IMR-90 (cell line): ENCODE data around the gene LYPD6B. TPM values are rescaled to one million over a fixed set of nuclear protein-coding genes. Genes with fewer than 3 reads are reported as not detected.

Source experiments
- ATAC-seq: fragments of 200-7000 bp; cut with Tn5 transposase; 2 replicates; pipeline ENCODE4 v1.9.1; 2020; ENCODE audit warnings: low read depth, mild to moderate bottlenecking, moderate library complexity
- BruUV-seq: library from RNA; stranded (reverse); fragments of 400-500 nt; replicated peaks from 2 replicates; lab custom pipeline; 2021; lab: Mats Ljungman, UMichigan
- CTCF ChIA-PET: fragments of 300-600 bp; formaldehyde crosslinking; extraction: SDS; loops from one replicate; lab custom pipeline; 2021; ENCODE audit warnings: antibody characterized with exemption; lab: Yijun Ruan, JAX
- POLR2A ChIA-PET: fragments of 300-600 bp; sonication (Branson Sonifier 250); formaldehyde crosslinking; loops from one replicate; lab custom pipeline; 2022; ENCODE audit warnings: antibody characterized with exemption; ENCODE audit not compliant: unreplicated experiment; lab: Charles Lee
- DNase-seq: peaks from one replicate; pipeline ENCODE4 v3.0.0; 2013
- H2AFZ ChIP-seq: replicated peaks from 2 replicates; pipeline ENCODE3; 2013; ENCODE audit warnings: low read length, mild to moderate bottlenecking; ENCODE audit not compliant: poor library complexity
- H2AK5ac ChIP-seq: 2 replicates; pipeline ENCODE4 v1.6.1; 2013; ENCODE audit warnings: low read depth, low read length, inconsistent platforms
- H2AK9ac ChIP-seq: replicated peaks from 2 replicates; pipeline ENCODE3; 2013; ENCODE audit warnings: mild to moderate bottlenecking, low read depth, low read length, moderate library complexity; ENCODE audit not compliant: poor library complexity
- H2BK120ac ChIP-seq: 2 replicates; pipeline ENCODE4 v1.6.1; 2013; ENCODE audit warnings: low read depth, low read length, inconsistent platforms
- H2BK15ac ChIP-seq: 3 replicates; pipeline ENCODE4 v1.6.1; 2013; ENCODE audit warnings: low read depth, low read length, inconsistent platforms
- H2BK20ac ChIP-seq: 2 replicates; pipeline ENCODE4 v1.6.1; 2013; ENCODE audit warnings: low read depth, mild to moderate bottlenecking, inconsistent platforms, low read length, moderate library complexity
- H2BK5ac ChIP-seq: 2 replicates; pipeline ENCODE4 v1.6.1; 2013; ENCODE audit warnings: mild to moderate bottlenecking, low read depth, low read length, inconsistent platforms; ENCODE audit not compliant: poor library complexity, severe bottlenecking
- H3K14ac ChIP-seq: replicated peaks from 2 replicates; pipeline ENCODE4 v1.6.1; 2013; ENCODE audit warnings: low read depth, low read length, inconsistent platforms
- H3K18ac ChIP-seq: 2 replicates; pipeline ENCODE4 v1.6.1; 2013; ENCODE audit warnings: low read depth, low read length, control low read depth
- H3K23ac ChIP-seq: 2 replicates; pipeline ENCODE4 v1.6.1; 2013; ENCODE audit warnings: low read depth, low read length, inconsistent platforms
- H3K27ac ChIP-seq: 2 replicates; pipeline ENCODE4 v1.5.1; 2013; ENCODE audit warnings: mild to moderate bottlenecking, control low read depth, low read length; ENCODE audit not compliant: insufficient read depth
- H3K27me3 ChIP-seq: 2 replicates; pipeline ENCODE4 v1.6.1; 2013; ENCODE audit warnings: low read length; ENCODE audit not compliant: control insufficient read depth, insufficient read depth
- H3K36me3 ChIP-seq: 2 replicates; pipeline ENCODE4 v1.6.1; 2013; ENCODE audit warnings: low read length, mixed read lengths; ENCODE audit not compliant: control insufficient read depth, insufficient read depth
- H3K4ac ChIP-seq: 2 replicates; pipeline ENCODE4 v1.6.1; 2013; ENCODE audit warnings: low read depth, low read length, inconsistent platforms
- H3K4me1 ChIP-seq: 2 replicates; pipeline ENCODE4 v1.6.1; 2013; ENCODE audit warnings: low read length, mixed read lengths; ENCODE audit not compliant: control insufficient read depth, insufficient read depth
- H3K4me2 ChIP-seq: 2 replicates; pipeline ENCODE4 v1.6.1; 2013; ENCODE audit warnings: low read depth, mild to moderate bottlenecking, control low read depth, low read length, moderate library complexity
- H3K4me3 ChIP-seq: 2 replicates; pipeline ENCODE4 v1.5.1; 2013; ENCODE audit warnings: low read depth, mild to moderate bottlenecking, control low read depth, low read length, moderate library complexity; ENCODE audit not compliant: insufficient read depth
- H3K56ac ChIP-seq: 2 replicates; pipeline ENCODE4 v1.6.1; 2013; ENCODE audit warnings: low read length, inconsistent platforms; ENCODE audit not compliant: insufficient read depth; ENCODE audit errors: extremely low read depth
- H3K79me1 ChIP-seq, 2 experiments: 2 replicates each; pipeline ENCODE4 v1.6.1; 2013; ENCODE audit warnings: low read length in 2 of 2, inconsistent platforms in 1 of 2, low read depth in 1 of 2
- H3K9ac ChIP-seq: 2 replicates; pipeline ENCODE4 v1.6.1; 2013; ENCODE audit warnings: low read depth, low read length, control low read depth
- H3K9me1 ChIP-seq: 2 replicates; pipeline ENCODE4 v1.6.1; 2013; ENCODE audit warnings: low read length, inconsistent platforms; ENCODE audit not compliant: insufficient read depth
- H3K9me3 ChIP-seq: 2 replicates; pipeline ENCODE4 v1.6.1; 2013; ENCODE audit warnings: low read length; ENCODE audit not compliant: control insufficient read depth, insufficient read depth
- H4K20me1 ChIP-seq: 2 replicates; pipeline ENCODE4 v1.6.1; 2013; ENCODE audit warnings: low read length, inconsistent platforms; ENCODE audit not compliant: insufficient read depth
- H4K5ac ChIP-seq: 2 replicates; pipeline ENCODE4 v1.6.1; 2013; ENCODE audit warnings: mild to moderate bottlenecking, low read depth, low read length, control low read depth
- H4K8ac ChIP-seq, 2 experiments: 2 replicates each; pipeline ENCODE4 v1.6.1; 2013; ENCODE audit warnings: low read depth in 2 of 2, low read length in 2 of 2, control low read depth in 1 of 2, inconsistent platforms in 1 of 2
- H4K91ac ChIP-seq: 2 replicates; pipeline ENCODE4 v1.6.1; 2013; ENCODE audit warnings: low read depth, low read length, inconsistent platforms; ENCODE audit not compliant: insufficient read depth
- BHLHE40 ChIP-seq: fragments of 150-350 bp; IDR thresholded peaks from 2 replicates; pipeline ENCODE4 v1.6.1; 2016; ENCODE audit warnings: mild to moderate bottlenecking, low read depth, low read length
- POLR2A ChIP-seq: IDR thresholded peaks from 2 replicates; pipeline ENCODE4 v1.6.1; 2012; ENCODE audit warnings: mild to moderate bottlenecking, low read depth, low read length
- RAD21 ChIP-seq: IDR thresholded peaks from 2 replicates; pipeline ENCODE4 v1.6.1; 2012; ENCODE audit warnings: low read length, improper control_type of control experiment
- RFX5 ChIP-seq: IDR thresholded peaks from 2 replicates; pipeline ENCODE4 v1.8.0; 2012; ENCODE audit warnings: low read depth, mild to moderate bottlenecking, low read length, moderate library complexity
- SMC3 ChIP-seq: fragments of 150-350 bp; IDR thresholded peaks from 2 replicates; pipeline ENCODE4 v1.6.1; 2016; ENCODE audit warnings: low read depth, mild to moderate bottlenecking, antibody characterized with exemption, low read length, moderate library complexity
- WGBS, 2 experiments: methylation state at CpG; one replicate each; pipeline versions ENCODE4 v1.1.5 to v1.1.7; 2013; ENCODE audit warnings: missing lambda C conversion rate in 2 of 2; ENCODE audit not compliant: insufficient read length in 1 of 2; ENCODE audit errors: extremely low coverage in 2 of 2; 5-methylcytosine and 5-hydroxymethylcytosine counted together
- dilution Hi-C: fragments of 300-500 bp; cut with HindIII; formaldehyde crosslinking; loops from one replicate; pipeline ENCODE4 v1.14.3; 2018; ENCODE audit warnings: low sequenced_read_pairs; ENCODE audit not compliant: unreplicated experiment
- in situ Hi-C: fragments of 300-500 bp; cut with MboI; formaldehyde crosslinking; loops from 3 replicates; pipeline ENCODE4 v1.14.3; 2019; ENCODE audit warnings: low sequenced_read_pairs, inconsistent platforms, mixed read lengths
- intact Hi-C: fragments of 100-400 bp; cut with micrococcal nuclease; formaldehyde crosslinking; loops from 2 replicates; pipeline ENCODE4 v1.10.0; 2022
- polyA plus RNA-seq, 3 experiments: library from polyadenylated mRNA; depleted of rRNA; stranded (reverse); fragments of >200 nt; gene quantifications; 2 replicates each; pipeline ENCODE4 v1.2.3, GENCODE V29; 2012; ENCODE audit warnings: low replicate concordance in 1 of 3
- total RNA-seq: library from RNA; depleted of rRNA; stranded (reverse); fragments of >200 nt; gene quantifications from 2 replicates; pipeline ENCODE4 v1.2.3, GENCODE V29; 2012
- TF ChIP-seq, protein P1 (sequence below): conservative IDR thresholded peaks from 2 replicates; pipeline ENCODE4 v1.5.1; 2012; ENCODE audit warnings: mild to moderate bottlenecking, low read depth, low read length, improper control_type of control experiment

Gene LYPD6B
- total and polyA plus RNA-seq, 2 of the 4 experiments (the other 2 are of a cell fraction), result 0.05 TPM; not detected in 1

DNA sequence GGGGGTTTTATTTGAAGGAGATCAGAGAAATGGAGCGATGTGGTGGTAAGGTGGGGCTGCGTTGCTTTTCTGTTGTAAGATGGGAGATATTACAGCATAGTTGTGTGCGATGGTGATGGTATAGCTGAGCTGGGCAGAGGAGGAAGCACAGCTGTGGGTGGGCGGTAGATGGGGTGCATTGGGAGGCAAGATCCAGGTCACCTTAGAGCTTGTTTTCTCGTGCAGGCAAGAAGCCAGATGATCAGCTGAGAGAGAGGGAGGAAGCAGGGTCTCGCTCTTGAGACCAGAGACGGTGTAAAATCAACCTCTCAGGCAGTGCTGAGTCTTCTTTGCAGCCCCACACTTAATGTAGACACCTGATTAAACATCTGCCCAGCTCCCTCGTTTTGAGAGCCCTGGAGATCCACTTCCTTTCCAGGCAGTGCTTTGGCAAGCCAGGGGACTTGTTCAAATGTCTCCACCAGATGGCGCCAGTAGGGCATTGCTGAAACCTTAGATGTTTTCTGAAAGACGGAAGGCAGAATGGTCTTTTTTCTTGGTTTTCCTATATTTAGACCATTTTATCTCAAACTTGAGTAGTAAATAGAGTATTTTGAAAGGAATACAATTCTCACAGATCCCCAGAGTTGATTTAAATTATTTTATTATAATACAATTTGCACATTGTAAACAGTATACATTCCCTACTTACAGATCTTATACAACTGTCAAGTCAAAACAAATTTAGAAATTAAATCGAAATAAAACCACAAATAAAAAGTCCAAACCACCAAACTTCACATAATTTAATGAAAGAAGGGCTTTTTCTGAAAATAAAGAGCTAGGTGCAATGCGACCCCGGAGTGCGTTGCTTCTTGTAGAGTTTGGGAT is 21.1 kb upstream of the LYPD6B start:
- dilution Hi-C loops, result no loop called here
- Histone ChIP-seq H3K79me1 (no peaks in the 10 kb centered on the region), H3K27ac (no peak overlapping the region), H3K56ac (no peak overlapping the region), H4K5ac (no peak overlapping the region), H3K27me3 (no peaks in the 10 kb centered on the region; the same call in 1 of the 2 replicates), H3K4me2 (no peak overlapping the region), H3K9me3 (no peaks in the 10 kb centered on the region), H2BK120ac (no peak overlapping the region), H2AK5ac (no peak overlapping the region), H2BK15ac (no peak overlapping the region), H3K4me3 (no peak overlapping the region), H4K8ac (no peak overlapping the region), H2AFZ (peak overlapping the region; percentile 78), H3K14ac (no peak overlapping the region), H3K36me3 (no peaks in the 10 kb centered on the region), H3K18ac (no peak overlapping the region), H3K4me1 (no peaks in the 10 kb centered on the region), H4K20me1 (no peaks in the 10 kb centered on the region), H2BK20ac (no peak overlapping the region), H2AK9ac (no peak overlapping the region), H3K4ac (no peak overlapping the region), H3K9ac (no peak overlapping the region), H2BK5ac (no peak overlapping the region), H3K23ac (no peak overlapping the region), H4K91ac (no peak overlapping the region), H3K9me1 (no peaks in the 10 kb centered on the region)
- ATAC-seq (peak; percentile 80), DNase-seq (peak; percentile 72)
- CTCF ChIA-PET, result interaction anchor here (0.6 to 5.3 kb wide), 9 partner anchors 9 to 556 kb away, joined by 3 to 49 read pairs (median 3); no protein-coding TSS in a partner anchor
- TF ChIP-seq BHLHE40, result no peak
- TF ChIP-seq POLR2A, result no peak
- TF ChIP-seq, protein P1, sequence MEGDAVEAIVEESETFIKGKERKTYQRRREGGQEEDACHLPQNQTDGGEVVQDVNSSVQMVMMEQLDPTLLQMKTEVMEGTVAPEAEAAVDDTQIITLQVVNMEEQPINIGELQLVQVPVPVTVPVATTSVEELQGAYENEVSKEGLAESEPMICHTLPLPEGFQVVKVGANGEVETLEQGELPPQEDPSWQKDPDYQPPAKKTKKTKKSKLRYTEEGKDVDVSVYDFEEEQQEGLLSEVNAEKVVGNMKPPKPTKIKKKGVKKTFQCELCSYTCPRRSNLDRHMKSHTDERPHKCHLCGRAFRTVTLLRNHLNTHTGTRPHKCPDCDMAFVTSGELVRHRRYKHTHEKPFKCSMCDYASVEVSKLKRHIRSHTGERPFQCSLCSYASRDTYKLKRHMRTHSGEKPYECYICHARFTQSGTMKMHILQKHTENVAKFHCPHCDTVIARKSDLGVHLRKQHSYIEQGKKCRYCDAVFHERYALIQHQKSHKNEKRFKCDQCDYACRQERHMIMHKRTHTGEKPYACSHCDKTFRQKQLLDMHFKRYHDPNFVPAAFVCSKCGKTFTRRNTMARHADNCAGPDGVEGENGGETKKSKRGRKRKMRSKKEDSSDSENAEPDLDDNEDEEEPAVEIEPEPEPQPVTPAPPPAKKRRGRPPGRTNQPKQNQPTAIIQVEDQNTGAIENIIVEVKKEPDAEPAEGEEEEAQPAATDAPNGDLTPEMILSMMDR, result peak; percentile 90
- peak; percentile 88 for TF ChIP-seq RAD21
- no peak for TF ChIP-seq RFX5
- peak; percentile 95 for TF ChIP-seq SMC3
- 78% methylated on average over 3 of the region's 14 CpGs; no CpG with 5 or more reads in 1 of the 2 experiments for WGBS, 2 experiments
- intact Hi-C loops, result loop anchor here (1.0 kb wide), 3 partner anchors 296 to 544 kb away; no protein-coding TSS in a partner anchor
- in situ Hi-C loops, result loop anchor here (5.0 kb wide), 1 partner anchor 545 kb away; no protein-coding TSS in a partner anchor
- POLR2A ChIA-PET, result no interaction called here
- no TSS peak for BruUV-seq
